Measurements from ENCODE around the gene TMEM51. TPM values are rescaled to one million over a fixed set of nuclear protein-coding genes. Genes with fewer than 3 reads are reported as not detected.

The TMEM51 gene
- total and polyA plus RNA-seq, 9 of the 15 experiments (the other 6 are each of a cell fraction or from before 2014, with no cell fraction given): 0.06 to 1.4 (median 0.58) TPM

- TF ChIP-seq E2F6 (IDR thresholded peaks at IDR 0.05; ENCODE audit: borderline replicate concordance in 1 of 2, extremely low read depth in 1 of 2, insufficient read depth in 1 of 2, insufficient read length in 1 of 2, low read depth in 1 of 2, low read length in 1 of 2, poor library complexity in 1 of 2, severe bottlenecking in 1 of 2) (peak in 1 of 2 experiments; percentile 35), ZNF740 (CRISPR knock-in tag; IDR thresholded peaks at IDR 0.05) (no peak), ZNF740 (tag; IDR thresholded peaks at IDR 0.05) (no peak), TRIM25 (IDR thresholded peaks at IDR 0.05; ENCODE audit: borderline replicate concordance) (no peak), NFIC (IDR thresholded peaks at IDR 0.05) (peak; percentile 94), LARP7 (IDR thresholded peaks at IDR 0.05) (no peak), BHLHE40 (IDR thresholded peaks at IDR 0.05; ENCODE audit: low read length) (peak; percentile 77), ZNF766 (CRISPR knock-in tag; conservative IDR thresholded peaks at IDR 0.05) (peak; percentile 81; the same call in 1 of the 2 replicates), GTF3C2 (IDR thresholded peaks at IDR 0.05; ENCODE audit: borderline replicate concordance, extremely low read depth, insufficient read length) (no peak), SMARCC2 (IDR thresholded peaks at IDR 0.05; ENCODE audit: low read depth) (no peak), CHD4 (IDR thresholded peaks at IDR 0.05; ENCODE audit: insufficient read depth, insufficient replicate concordance, low read depth, low read length, poor library complexity, severe bottlenecking) (no peak), TEAD4 (IDR thresholded peaks at IDR 0.05; ENCODE audit: low read length) (peak; percentile 39; the same call in 1 of the 2 replicates), TEAD4 (CRISPR knock-in tag; IDR thresholded peaks at IDR 0.05; ENCODE audit: borderline replicate concordance) (no peak)
- TF ChIP-seq, protein P1, sequence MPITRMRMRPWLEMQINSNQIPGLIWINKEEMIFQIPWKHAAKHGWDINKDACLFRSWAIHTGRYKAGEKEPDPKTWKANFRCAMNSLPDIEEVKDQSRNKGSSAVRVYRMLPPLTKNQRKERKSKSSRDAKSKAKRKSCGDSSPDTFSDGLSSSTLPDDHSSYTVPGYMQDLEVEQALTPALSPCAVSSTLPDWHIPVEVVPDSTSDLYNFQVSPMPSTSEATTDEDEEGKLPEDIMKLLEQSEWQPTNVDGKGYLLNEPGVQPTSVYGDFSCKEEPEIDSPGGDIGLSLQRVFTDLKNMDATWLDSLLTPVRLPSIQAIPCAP (CRISPR knock-in tag; IDR thresholded peaks at IDR 0.05; ENCODE audit: borderline replicate concordance): no peak
- TF ChIP-seq, protein P2, sequence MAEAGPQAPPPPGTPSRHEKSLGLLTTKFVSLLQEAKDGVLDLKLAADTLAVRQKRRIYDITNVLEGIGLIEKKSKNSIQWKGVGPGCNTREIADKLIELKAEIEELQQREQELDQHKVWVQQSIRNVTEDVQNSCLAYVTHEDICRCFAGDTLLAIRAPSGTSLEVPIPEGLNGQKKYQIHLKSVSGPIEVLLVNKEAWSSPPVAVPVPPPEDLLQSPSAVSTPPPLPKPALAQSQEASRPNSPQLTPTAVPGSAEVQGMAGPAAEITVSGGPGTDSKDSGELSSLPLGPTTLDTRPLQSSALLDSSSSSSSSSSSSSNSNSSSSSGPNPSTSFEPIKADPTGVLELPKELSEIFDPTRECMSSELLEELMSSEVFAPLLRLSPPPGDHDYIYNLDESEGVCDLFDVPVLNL (CRISPR knock-in tag; IDR thresholded peaks at IDR 0.05; ENCODE audit: low read depth): no peak
Observed at GRCh38 chr1:15106608-15107007, 46.9 kb upstream of the TMEM51 start (continued).
